Stimulated activated memory B cell treated with anti-CD40 and anti-IgM and Interleukin-4, amounts not matched to agents 10 μg/mL and 1 μg/mL and 100 μg/mL, for 72 hours (primary cell): ENCODE data around the gene PTBP2.

ENCODE experiments used
- ATAC-seq: fragments of 150-1000 bp; cut with Tn5 transposase; 2 replicates; pipeline ENCODE4 v1.10.0; 2021
- H3K27ac Mint-ChIP-seq: one replicate; pipeline ENCODE4 v1.8.0; 2022; ENCODE audit warnings: mild to moderate bottlenecking, mixed read lengths
- H3K27me3 Mint-ChIP-seq: one replicate; pipeline ENCODE4 v1.8.0; 2022; ENCODE audit warnings: mixed read lengths
- H3K36me3 Mint-ChIP-seq: one replicate; pipeline ENCODE4 v1.8.0; 2022; ENCODE audit warnings: mixed read lengths
- H3K4me1 Mint-ChIP-seq: one replicate; pipeline ENCODE4 v1.8.0; 2022; ENCODE audit warnings: mixed read lengths
- H3K4me3 Mint-ChIP-seq: one replicate; pipeline ENCODE4 v1.8.0; 2022; ENCODE audit warnings: mild to moderate bottlenecking, moderate library complexity, mixed read lengths
- H3K9me3 Mint-ChIP-seq: one replicate; pipeline ENCODE4 v1.8.0; 2022; ENCODE audit warnings: mixed read lengths

PTBP2 gene

GRCh38 chr1:96833376-96833775, 111.8 kb downstream of the PTBP2 start:
- Mint-ChIP-seq H3K36me3 (no peaks in the 10 kb centered on the region), H3K27me3 (no peaks in the 10 kb centered on the region), H3K4me1 (peaks cover 5% of the 10 kb centered on the region), H3K27ac (no peak overlapping the region), H3K9me3 (no peaks in the 10 kb centered on the region), H3K4me3 (no peak overlapping the region)
- no peak for ATAC-seq

DNA sequence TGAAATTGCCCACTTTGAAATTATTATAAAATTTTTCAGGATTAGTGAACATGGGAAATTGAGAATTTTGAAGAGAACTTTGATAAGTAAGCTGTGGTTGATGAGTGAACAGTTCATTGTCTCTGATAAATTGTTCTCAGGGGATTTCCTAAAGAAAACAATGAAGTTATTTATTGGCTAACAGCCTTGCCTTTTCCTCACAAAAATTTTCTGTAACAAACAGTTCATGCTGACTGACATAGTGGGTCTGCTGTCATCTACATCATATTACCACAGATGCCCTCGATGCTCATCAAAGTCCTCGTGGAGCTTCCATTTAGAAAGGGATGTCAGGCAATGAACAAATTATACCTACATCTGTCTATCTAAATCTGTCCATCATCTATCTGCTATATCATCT, 113.4 kb downstream of the PTBP2 start:
- Mint-ChIP-seq H3K9me3 (no peaks in the 10 kb centered on the region), H3K4me3 (no peak overlapping the region), H3K4me1 (peaks cover 5% of the 10 kb centered on the region), H3K36me3 (no peaks in the 10 kb centered on the region), H3K27me3 (no peaks in the 10 kb centered on the region), H3K27ac (no peak overlapping the region)
- ATAC-seq, result no peak

GRCh38 chr1:96837057-96837780, 115.6 kb downstream of the PTBP2 start:
- peaks cover 5% of the 10 kb centered on the region for H3K4me1 Mint-ChIP-seq

GRCh38 chr1:96837781-96838216, 116.2 kb downstream of the PTBP2 start:
- Mint-ChIP-seq H3K9me3 (no peaks in the 10 kb centered on the region), H3K27me3 (no peaks in the 10 kb centered on the region), H3K4me1 (peaks cover 5% of the 10 kb centered on the region), H3K36me3 (no peaks in the 10 kb centered on the region), H3K4me3 (no peak overlapping the region), H3K27ac (no peak overlapping the region)
- ATAC-seq, result no peak

More at GRCh38 chr1:96837057-96837780, 115.6 kb downstream of the PTBP2 start:
- Mint-ChIP-seq H3K4me3 (no peak overlapping the region), H3K27me3 (no peaks in the 10 kb centered on the region), H3K36me3 (no peaks in the 10 kb centered on the region), H3K27ac (no peak overlapping the region), H3K9me3 (no peaks in the 10 kb centered on the region)
- ATAC-seq, result no peak

GRCh38 chr1:96840396-96840795, 118.8 kb downstream of the PTBP2 start:
- no peaks in the 10 kb centered on the region for H3K9me3 Mint-ChIP-seq
- H3K27me3 Mint-ChIP-seq, result no peaks in the 10 kb centered on the region
- H3K4me3 Mint-ChIP-seq, result no peak overlapping the region
- H3K4me1 Mint-ChIP-seq, result peaks cover 5% of the 10 kb centered on the region
- H3K36me3 Mint-ChIP-seq, result no peaks in the 10 kb centered on the region
- no peak for ATAC-seq
- H3K27ac Mint-ChIP-seq, result no peak overlapping the region

GRCh38 chr1:96842215-96842614, 120.6 kb downstream of the PTBP2 start:
- ATAC-seq, result no peak
- no peaks in the 10 kb centered on the region for H3K9me3 Mint-ChIP-seq
- H3K36me3 Mint-ChIP-seq, result no peaks in the 10 kb centered on the region
- no peaks in the 10 kb centered on the region for H3K27me3 Mint-ChIP-seq
- H3K4me1 Mint-ChIP-seq, result no peaks in the 10 kb centered on the region
- no peak overlapping the region for H3K27ac Mint-ChIP-seq
- H3K4me3 Mint-ChIP-seq, result no peak overlapping the region

DNA sequence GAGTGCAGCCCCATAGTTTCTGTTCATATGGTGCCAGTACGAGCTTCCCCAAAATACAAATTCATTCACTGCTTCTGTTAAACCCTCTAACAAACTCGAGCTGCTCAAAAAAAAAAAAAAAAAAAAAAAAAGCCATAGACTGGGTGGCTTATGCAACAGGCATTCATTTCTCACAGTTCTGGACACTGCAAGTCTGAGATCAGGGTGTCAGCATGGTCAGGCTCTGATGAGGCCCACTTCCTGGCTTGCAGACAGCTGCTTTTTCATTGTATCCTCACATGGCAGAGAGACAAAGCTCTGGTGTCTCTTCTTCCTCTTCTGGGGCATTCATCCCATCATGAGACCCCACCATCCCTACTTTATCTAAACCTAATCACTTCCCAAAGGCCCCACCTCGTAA, 121.6 kb downstream of the PTBP2 start:
- no peaks in the 10 kb centered on the region for H3K4me1 Mint-ChIP-seq
- H3K4me3 Mint-ChIP-seq, result no peak overlapping the region

GRCh38 chr1:96843601-96844000, 122.0 kb downstream of the PTBP2 start:
- no peak for ATAC-seq
- no peaks in the 10 kb centered on the region for H3K36me3 Mint-ChIP-seq
- H3K27me3 Mint-ChIP-seq, result no peaks in the 10 kb centered on the region
- no peak overlapping the region for H3K4me3 Mint-ChIP-seq
- no peaks in the 10 kb centered on the region for H3K4me1 Mint-ChIP-seq
- no peaks in the 10 kb centered on the region for H3K9me3 Mint-ChIP-seq
- no peak overlapping the region for H3K27ac Mint-ChIP-seq

More for the DNA sequence above, 121.6 kb downstream of the PTBP2 start:
- Mint-ChIP-seq H3K27me3 (no peaks in the 10 kb centered on the region), H3K9me3 (no peaks in the 10 kb centered on the region), H3K27ac (no peak overlapping the region), H3K36me3 (no peaks in the 10 kb centered on the region)
- no peak for ATAC-seq

DNA sequence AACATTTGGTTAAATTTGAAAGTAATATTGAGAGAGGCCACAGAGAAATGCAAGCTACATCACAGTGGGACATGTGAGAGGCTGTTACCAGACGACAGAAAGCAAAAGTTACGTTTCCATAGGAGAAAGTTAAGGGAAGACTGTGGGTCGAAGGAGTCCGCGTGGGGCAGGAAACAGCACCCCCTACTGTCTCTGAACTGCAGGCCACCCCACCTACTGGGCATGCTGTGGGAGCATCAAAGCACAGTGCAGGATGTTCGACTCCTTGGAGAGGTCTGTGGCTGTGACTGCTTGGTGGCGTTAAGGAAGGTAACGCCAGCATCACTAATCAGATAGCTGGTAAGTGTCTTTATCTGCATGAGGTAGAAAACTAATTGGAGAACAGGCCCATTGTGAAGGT, 123.9 kb downstream of the PTBP2 start:
- H3K9me3 Mint-ChIP-seq, result no peaks in the 10 kb centered on the region
- ATAC-seq, result peak; percentile 52
- no peaks in the 10 kb centered on the region for H3K27me3 Mint-ChIP-seq
- no peaks in the 10 kb centered on the region for H3K36me3 Mint-ChIP-seq
- H3K4me3 Mint-ChIP-seq, result no peak overlapping the region
- no peak overlapping the region for H3K27ac Mint-ChIP-seq
- H3K4me1 Mint-ChIP-seq, result no peaks in the 10 kb centered on the region

GRCh38 chr1:96861836-96862235, 140.3 kb downstream of the PTBP2 start:
- no peaks in the 10 kb centered on the region for H3K4me1 Mint-ChIP-seq
- no peaks in the 10 kb centered on the region for H3K27me3 Mint-ChIP-seq
- no peaks in the 10 kb centered on the region for H3K36me3 Mint-ChIP-seq
- peaks cover 11% of the 10 kb centered on the region for H3K9me3 Mint-ChIP-seq
- H3K27ac Mint-ChIP-seq, result no peak overlapping the region
- ATAC-seq, result no peak
- H3K4me3 Mint-ChIP-seq, result no peak overlapping the region

DNA sequence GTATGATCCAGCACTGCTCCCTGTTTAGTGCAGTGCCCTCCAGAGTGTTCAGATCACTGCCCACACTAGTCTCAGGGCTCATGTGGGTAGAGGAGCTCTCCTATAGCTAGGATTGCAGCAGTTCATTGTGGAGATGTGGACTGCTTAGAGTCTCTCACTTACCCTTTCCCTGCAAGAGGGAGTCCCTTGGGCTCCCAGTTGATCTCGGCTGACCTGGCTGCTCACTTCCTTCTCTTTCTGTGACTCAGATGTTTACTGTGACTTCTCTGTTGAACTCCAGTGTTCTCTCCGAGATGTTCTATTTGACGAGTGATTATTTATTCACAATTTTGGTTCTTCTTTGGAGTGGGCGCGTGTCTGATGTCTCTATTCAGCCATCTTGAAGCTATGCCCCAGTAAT, 141.9 kb downstream of the PTBP2 start:
- ATAC-seq, result no peak
- no peaks in the 10 kb centered on the region for H3K36me3 Mint-ChIP-seq
- no peak overlapping the region for H3K4me3 Mint-ChIP-seq
- H3K9me3 Mint-ChIP-seq, result peaks cover 9% of the 10 kb centered on the region
- no peak overlapping the region for H3K27ac Mint-ChIP-seq
- no peaks in the 10 kb centered on the region for H3K4me1 Mint-ChIP-seq
- no peaks in the 10 kb centered on the region for H3K27me3 Mint-ChIP-seq
